GM18868 (cell line): ENCODE results near the gene MLST8.

Experiments used
- ATAC-seq: cut with Tn5 transposase; IDR thresholded peaks from one replicate; pipeline ENCODE4 v1.9.1; 2021; ENCODE audit warnings: mild to moderate bottlenecking, moderate library complexity; ENCODE audit not compliant: unreplicated experiment

The MLST8 gene

DNA sequence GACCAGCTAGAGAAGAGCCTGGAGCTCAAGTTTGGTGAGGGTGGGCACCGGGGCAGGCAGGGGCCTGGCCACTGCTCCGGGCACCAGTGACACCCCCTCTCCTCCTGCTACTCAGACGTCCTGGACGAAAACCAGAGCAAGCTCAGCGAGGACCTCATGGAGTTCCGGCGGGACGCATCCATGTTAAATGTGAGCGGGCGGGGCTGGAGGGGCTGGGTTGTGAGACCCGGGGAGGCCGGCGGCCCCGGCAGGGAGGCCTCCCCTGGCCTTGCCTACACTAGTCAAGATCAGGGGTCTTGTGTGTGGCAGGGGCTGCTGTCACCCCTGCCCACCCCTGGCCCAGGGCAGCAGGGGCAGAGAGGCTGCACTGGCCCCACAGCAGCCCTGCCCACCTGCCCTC is 31.9 kb upstream of the MLST8 start:
- ATAC-seq: no peak

DNA sequence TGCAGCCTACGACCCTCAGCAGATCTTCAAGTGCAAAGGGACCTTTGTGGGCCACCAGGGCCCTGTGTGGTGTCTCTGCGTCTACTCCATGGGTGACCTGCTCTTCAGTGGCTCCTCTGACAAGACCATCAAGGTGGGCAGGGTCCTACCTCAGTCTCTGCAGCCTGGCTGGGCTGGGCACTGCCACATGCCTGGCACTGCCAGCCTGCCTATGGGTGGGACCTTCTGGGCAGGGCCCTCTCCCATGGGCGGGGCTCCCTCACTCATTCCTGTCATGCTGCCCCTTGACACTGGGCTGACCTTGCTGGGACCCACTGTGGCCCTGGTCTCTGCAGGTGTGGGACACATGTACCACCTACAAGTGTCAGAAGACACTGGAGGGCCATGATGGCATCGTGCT is 31.3 kb upstream of the MLST8 start:
- no peak for ATAC-seq

- no peak for ATAC-seq
Measured at GRCh38 chr16:2174396-2175131, 30.7 kb upstream of the MLST8 start.

DNA sequence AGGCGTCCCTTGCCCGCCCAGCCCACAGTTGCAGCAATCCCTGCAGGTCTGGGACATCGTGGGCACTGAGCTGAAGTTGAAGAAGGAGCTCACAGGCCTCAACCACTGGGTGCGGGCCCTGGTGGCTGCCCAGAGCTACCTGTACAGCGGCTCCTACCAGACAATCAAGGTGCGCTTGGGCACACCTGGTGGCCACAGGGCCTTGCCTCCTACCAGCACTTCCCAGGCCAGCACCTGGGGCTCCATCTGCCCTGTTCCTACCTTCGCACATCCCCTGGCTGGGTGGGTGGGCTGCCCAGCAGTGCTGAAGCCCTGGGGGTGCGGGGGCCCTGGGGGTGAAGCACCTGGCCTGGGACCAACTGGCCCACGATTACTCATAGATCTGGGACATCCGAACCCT is 29.8 kb upstream of the MLST8 start:
- no peak for ATAC-seq

GRCh38 chr16:2176047-2176446 is 29.2 kb upstream of the MLST8 start:
- no peak for ATAC-seq

- no peak for ATAC-seq
Measured at GRCh38 chr16:2177101-2177500, 28.2 kb upstream of the MLST8 start.

DNA sequence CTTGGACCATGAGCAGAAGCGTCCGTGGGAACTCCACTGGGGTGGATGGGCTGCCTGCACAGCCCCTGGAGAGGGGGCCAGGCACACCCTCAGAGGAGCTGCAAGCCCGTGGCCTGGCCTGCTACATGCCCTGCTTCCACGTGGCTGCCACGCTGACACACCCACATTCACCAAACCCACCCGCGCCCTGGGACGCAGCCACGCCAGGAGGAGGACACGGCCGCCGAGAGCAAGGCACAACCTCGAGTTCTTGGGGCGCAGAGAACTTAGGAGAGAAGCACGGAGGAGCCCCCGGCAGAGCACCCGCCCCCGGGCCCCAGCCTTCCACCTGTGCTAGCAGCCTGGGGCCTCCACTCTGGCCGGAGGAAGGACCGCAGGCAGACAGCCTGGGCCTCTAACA is 27.7 kb upstream of the MLST8 start:
- no peak for ATAC-seq

- no peak for ATAC-seq
Measured at GRCh38 chr16:2178321-2179106, 26.7 kb upstream of the MLST8 start.

DNA sequence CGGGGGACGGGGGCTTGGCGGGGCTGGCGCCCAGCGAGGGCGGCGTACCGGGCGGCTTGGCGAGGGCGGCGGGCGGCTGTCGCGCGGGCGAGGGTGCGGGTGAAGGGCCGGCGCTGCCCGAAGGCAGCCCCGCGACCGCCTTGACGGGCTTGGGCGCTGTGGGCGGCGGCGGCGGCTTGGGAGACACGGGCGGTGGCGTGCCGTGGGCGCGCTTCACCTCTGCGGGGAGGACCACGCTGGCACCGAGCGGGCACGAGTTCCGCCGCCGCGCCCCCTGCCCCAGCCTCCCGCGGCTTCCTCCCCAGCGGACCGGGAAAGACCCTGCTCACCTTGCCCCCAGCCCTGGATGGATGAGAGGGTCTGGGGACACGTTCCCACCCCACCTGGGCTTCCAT is 26.1 kb upstream of the MLST8 start:
- ATAC-seq: no peak

DNA sequence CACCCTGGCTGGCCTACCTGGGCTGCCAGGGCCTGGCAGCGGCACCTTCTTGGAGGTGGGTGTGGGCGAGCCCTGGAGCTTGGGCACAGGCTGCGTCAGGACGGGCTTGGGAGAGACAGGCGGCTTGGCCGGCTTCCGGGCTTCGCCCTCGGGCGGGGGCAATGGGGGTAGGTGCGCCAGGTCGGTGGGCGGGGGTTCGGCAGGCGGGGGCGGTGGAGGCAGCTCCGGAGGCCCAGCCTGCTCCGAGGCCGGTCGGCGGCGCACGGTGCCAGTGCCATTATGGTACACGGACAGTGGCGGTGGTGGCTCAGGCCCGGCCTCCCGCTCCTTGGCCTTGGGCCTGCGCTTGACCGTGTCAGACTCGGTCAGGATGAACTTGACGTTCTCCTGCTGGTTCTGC is 25.7 kb upstream of the MLST8 start:
- ATAC-seq: no peak

- no peak for ATAC-seq
Measured at GRCh38 chr16:2180461-2180860, 24.8 kb upstream of the MLST8 start.

GRCh38 chr16:2180962-2181923 is 24.0 kb upstream of the MLST8 start:
- no peak for ATAC-seq

DNA sequence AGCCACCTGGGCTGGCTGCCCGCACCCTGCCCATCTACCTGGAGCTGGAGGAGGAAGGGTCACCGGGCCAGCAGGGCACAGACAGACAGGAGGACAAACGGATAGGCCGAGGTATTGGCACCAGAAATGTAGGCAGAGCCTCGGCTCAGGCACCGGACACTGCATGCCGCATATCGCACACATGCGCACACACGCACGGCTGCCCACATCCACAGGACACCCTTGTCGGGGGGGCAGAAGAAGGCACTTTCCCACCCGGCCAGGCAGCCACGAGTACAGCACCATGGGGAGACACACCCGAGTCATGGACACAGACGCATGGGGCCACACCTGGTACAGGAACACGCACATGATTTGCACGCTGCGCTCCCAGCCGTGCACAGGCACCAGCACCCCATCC is 23.3 kb upstream of the MLST8 start:
- ATAC-seq: no peak

GRCh38 chr16:2183671-2184070 is 21.6 kb upstream of the MLST8 start:
- no peak for ATAC-seq

GRCh38 chr16:2184346-2184745 is 20.9 kb upstream of the MLST8 start:
- ATAC-seq: no peak

- ATAC-seq: no peak
Measured at GRCh38 chr16:2184962-2185361, 20.3 kb upstream of the MLST8 start.

- no peak for ATAC-seq
Measured at GRCh38 chr16:2186064-2186463, 19.2 kb upstream of the MLST8 start.

DNA sequence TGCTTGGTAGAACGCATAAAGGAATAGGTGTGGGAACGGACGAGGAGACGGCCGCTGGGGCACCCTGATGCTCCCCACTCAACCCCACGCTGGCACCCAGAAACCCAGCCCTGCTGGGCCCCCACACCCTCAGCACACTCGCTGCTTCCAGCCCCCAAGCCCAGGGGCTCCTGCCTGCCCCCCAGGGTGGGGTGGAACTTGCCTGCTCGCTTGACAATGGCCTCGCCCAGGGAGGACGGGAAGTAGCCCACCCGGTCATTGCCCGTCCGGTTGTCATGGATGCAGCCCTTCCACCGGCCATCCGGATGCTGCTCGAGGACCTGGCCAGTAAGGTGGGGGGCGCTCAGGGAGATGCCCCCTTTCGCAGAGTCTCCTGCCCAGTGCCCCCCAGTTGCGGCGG is 18.7 kb upstream of the MLST8 start:
- no peak for ATAC-seq

DNA sequence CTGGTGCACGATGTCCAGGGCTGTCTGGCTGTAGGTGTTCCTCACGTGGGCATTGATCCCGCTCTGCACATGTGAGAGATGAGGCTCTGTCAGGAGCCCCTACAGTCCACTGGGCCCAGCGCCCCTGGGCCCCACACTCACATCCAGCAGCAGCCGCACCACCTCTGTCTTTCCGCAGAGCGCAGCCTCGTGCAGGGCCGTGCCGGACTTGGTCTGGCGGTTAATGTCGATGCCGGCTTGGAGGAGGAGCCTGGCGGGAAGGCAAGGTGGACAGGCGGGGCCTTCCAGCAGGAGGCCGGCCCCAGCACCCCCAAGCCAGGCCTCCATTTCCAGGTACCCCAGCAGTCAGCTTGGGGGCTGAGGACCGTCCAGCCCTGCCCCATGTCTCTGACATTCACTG is 18.0 kb upstream of the MLST8 start:
- ATAC-seq: no peak

DNA sequence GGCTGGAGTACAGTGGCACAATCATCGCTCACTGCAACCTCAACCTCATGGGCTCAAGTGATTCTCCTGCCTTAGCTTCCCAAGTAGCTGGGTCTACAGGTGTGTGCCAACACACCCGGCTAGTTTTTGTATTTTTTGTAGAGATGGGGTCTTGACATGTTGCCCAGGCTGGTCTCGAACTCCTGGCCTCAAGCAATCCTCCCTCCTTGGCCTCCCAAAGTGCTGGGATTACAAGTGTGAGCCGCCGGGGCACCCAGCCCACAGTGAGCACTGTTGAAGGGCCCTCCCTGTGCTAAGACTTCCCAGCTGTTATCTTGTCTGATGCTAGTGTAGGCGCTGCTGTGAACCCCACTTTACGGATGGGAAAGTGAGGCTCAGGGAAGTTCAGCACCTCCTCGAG is 16.9 kb upstream of the MLST8 start:
- no peak for ATAC-seq

DNA sequence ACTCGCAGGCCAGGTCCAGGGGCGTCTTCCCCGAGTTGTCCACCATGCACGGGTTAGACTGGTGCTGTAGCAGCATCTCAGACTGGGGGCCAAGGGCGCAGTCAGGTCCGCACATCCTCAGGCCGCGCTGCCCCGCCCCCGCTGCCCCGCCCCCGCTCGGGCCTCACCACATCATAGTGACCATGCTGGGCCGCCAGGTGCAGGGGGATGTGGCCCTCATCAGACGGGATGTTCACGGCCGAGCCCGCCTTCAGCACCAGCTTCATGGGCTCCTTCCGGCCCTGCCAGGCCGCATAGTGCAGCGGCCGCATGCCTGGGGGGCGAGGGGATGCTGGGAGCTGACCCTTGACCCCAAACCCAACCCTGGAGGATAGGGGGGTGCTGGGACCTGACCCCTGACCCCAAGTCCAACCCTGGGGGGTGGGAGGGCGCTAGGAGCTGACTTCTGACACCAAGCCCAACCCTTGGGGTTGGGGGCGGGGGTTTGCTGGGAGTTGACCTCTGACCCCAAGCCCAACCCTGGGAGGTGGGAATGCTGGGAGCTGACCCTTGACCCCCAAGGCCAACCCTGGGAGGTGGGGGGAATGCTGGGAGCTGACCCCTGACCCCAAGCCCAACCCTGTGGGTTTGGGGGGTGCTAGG is 15.9 kb upstream of the MLST8 start:
- no peak for ATAC-seq
